Measurements from ENCODE around the gene EFCAB7. TPM values are rescaled to one million over a fixed set of nuclear protein-coding genes. Genes with fewer than 3 reads are reported as not detected.

Gene EFCAB7
- total and polyA plus RNA-seq, 2 of the 13 experiments (the other 11 are each of a cell fraction or from before 2014, with no cell fraction given): 1.7 to 5.4 TPM

DNA sequence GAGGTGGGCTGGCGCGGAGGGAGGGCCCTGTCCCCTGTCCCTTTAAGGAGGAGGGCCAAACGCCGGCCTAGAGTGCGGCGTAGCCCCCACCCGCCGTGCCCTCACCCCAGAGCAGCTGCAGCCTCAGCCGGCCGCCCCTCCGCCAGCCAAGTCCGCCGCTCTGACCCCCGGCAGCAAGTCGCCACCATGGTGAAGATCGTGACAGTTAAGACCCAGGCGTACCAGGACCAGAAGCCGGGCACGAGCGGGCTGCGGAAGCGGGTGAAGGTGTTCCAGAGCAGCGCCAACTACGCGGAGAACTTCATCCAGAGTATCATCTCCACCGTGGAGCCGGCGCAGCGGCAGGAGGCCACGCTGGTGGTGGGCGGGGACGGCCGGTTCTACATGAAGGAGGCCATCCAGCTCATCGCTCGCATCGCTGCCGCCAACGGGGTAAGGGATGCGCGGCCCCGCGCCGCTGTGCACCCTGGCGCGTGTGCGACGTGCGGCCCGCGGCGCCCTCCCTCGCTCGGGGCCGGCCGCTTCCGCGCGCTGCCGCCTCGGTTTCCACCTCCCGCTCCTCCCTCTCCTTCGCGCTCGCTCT is 70.1 kb downstream of the EFCAB7 start, which contains the start of gene PGM1 (continued):
- TF ChIP-seq, protein P1, sequence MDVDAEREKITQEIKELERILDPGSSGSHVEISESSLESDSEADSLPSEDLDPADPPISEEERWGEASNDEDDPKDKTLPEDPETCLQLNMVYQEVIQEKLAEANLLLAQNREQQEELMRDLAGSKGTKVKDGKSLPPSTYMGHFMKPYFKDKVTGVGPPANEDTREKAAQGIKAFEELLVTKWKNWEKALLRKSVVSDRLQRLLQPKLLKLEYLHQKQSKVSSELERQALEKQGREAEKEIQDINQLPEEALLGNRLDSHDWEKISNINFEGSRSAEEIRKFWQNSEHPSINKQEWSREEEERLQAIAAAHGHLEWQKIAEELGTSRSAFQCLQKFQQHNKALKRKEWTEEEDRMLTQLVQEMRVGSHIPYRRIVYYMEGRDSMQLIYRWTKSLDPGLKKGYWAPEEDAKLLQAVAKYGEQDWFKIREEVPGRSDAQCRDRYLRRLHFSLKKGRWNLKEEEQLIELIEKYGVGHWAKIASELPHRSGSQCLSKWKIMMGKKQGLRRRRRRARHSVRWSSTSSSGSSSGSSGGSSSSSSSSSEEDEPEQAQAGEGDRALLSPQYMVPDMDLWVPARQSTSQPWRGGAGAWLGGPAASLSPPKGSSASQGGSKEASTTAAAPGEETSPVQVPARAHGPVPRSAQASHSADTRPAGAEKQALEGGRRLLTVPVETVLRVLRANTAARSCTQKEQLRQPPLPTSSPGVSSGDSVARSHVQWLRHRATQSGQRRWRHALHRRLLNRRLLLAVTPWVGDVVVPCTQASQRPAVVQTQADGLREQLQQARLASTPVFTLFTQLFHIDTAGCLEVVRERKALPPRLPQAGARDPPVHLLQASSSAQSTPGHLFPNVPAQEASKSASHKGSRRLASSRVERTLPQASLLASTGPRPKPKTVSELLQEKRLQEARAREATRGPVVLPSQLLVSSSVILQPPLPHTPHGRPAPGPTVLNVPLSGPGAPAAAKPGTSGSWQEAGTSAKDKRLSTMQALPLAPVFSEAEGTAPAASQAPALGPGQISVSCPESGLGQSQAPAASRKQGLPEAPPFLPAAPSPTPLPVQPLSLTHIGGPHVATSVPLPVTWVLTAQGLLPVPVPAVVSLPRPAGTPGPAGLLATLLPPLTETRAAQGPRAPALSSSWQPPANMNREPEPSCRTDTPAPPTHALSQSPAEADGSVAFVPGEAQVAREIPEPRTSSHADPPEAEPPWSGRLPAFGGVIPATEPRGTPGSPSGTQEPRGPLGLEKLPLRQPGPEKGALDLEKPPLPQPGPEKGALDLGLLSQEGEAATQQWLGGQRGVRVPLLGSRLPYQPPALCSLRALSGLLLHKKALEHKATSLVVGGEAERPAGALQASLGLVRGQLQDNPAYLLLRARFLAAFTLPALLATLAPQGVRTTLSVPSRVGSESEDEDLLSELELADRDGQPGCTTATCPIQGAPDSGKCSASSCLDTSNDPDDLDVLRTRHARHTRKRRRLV (CRISPR knock-in tag; IDR thresholded peaks at IDR 0.05): peak; percentile 61; the same call in 1 of the 2 replicates
- TF ChIP-seq, protein P2, sequence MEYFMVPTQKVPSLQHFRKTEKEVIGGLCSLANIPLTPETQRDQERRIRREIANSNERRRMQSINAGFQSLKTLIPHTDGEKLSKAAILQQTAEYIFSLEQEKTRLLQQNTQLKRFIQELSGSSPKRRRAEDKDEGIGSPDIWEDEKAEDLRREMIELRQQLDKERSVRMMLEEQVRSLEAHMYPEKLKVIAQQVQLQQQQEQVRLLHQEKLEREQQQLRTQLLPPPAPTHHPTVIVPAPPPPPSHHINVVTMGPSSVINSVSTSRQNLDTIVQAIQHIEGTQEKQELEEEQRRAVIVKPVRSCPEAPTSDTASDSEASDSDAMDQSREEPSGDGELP (IDR thresholded peaks at IDR 0.05; ENCODE audit: borderline replicate concordance, low read depth): peak; percentile 70; the same call in 1 of the 2 replicates
- TF ChIP-seq TCF12 (IDR thresholded peaks at IDR 0.05): no peak
- no peak for TF ChIP-seq TCF12 (CRISPR knock-in tag; IDR thresholded peaks at IDR 0.05)
- TF ChIP-seq ZFY (CRISPR knock-in tag; IDR thresholded peaks at IDR 0.05): peak; percentile 81
- TF ChIP-seq, protein P3, sequence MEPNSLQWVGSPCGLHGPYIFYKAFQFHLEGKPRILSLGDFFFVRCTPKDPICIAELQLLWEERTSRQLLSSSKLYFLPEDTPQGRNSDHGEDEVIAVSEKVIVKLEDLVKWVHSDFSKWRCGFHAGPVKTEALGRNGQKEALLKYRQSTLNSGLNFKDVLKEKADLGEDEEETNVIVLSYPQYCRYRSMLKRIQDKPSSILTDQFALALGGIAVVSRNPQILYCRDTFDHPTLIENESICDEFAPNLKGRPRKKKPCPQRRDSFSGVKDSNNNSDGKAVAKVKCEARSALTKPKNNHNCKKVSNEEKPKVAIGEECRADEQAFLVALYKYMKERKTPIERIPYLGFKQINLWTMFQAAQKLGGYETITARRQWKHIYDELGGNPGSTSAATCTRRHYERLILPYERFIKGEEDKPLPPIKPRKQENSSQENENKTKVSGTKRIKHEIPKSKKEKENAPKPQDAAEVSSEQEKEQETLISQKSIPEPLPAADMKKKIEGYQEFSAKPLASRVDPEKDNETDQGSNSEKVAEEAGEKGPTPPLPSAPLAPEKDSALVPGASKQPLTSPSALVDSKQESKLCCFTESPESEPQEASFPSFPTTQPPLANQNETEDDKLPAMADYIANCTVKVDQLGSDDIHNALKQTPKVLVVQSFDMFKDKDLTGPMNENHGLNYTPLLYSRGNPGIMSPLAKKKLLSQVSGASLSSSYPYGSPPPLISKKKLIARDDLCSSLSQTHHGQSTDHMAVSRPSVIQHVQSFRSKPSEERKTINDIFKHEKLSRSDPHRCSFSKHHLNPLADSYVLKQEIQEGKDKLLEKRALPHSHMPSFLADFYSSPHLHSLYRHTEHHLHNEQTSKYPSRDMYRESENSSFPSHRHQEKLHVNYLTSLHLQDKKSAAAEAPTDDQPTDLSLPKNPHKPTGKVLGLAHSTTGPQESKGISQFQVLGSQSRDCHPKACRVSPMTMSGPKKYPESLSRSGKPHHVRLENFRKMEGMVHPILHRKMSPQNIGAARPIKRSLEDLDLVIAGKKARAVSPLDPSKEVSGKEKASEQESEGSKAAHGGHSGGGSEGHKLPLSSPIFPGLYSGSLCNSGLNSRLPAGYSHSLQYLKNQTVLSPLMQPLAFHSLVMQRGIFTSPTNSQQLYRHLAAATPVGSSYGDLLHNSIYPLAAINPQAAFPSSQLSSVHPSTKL (CRISPR knock-in tag; IDR thresholded peaks at IDR 0.05): peak; percentile 3
- peak; percentile 40 for TF ChIP-seq SRSF1 (optimal IDR thresholded peaks at IDR 0.05; ENCODE audit: low read depth, low read length)
- TF ChIP-seq, protein P4, sequence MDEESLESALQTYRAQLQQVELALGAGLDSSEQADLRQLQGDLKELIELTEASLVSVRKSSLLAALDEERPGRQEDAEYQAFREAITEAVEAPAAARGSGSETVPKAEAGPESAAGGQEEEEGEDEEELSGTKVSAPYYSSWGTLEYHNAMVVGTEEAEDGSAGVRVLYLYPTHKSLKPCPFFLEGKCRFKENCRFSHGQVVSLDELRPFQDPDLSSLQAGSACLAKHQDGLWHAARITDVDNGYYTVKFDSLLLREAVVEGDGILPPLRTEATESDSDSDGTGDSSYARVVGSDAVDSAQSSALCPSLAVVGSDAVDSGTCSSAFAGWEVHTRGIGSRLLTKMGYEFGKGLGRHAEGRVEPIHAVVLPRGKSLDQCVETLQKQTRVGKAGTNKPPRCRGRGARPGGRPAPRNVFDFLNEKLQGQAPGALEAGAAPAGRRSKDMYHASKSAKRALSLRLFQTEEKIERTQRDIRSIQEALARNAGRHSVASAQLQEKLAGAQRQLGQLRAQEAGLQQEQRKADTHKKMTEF (CRISPR knock-in tag; IDR thresholded peaks at IDR 0.05): peak; percentile 58; the same call in 1 of the 2 replicates
- TF ChIP-seq RXRA (CRISPR knock-in tag; IDR thresholded peaks at IDR 0.05): no peak; the same call in 1 of the 2 replicates
- TF ChIP-seq, protein P5, sequence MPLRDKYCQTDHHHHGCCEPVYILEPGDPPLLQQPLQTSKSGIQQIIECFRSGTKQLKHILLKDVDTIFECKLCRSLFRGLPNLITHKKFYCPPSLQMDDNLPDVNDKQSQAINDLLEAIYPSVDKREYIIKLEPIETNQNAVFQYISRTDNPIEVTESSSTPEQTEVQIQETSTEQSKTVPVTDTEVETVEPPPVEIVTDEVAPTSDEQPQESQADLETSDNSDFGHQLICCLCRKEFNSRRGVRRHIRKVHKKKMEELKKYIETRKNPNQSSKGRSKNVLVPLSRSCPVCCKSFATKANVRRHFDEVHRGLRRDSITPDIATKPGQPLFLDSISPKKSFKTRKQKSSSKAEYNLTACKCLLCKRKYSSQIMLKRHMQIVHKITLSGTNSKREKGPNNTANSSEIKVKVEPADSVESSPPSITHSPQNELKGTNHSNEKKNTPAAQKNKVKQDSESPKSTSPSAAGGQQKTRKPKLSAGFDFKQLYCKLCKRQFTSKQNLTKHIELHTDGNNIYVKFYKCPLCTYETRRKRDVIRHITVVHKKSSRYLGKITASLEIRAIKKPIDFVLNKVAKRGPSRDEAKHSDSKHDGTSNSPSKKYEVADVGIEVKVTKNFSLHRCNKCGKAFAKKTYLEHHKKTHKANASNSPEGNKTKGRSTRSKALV (CRISPR knock-in tag; IDR thresholded peaks at IDR 0.05): peak; percentile 35; the same call in 1 of the 2 replicates
- TF ChIP-seq SALL2 (CRISPR knock-in tag; IDR thresholded peaks at IDR 0.05): peak; percentile 20; the same call in 1 of the 2 replicates
- TF ChIP-seq ZNF33A (CRISPR knock-in tag; IDR thresholded peaks at IDR 0.05; ENCODE audit: borderline replicate concordance): 0 out of 2 replicates have a peak, but pooled peaks have one; percentile 51
